ACC112 (cell line): ENCODE data around the gene ZNF217.
"Not testable (repeated sequence)": the region's sequence is repeated elsewhere in the genome, so short reads cannot be mapped to it uniquely, and the experiment has no call there.

Experiments
- H2AFZ ChIP-seq: fragments of 200-600 bp; sonication (generic); one replicate; pipeline ENCODE4 v1.6.0; 2017; ENCODE audit warnings: antibody characterized with exemption, low read length; ENCODE audit not compliant: unreplicated experiment
- H3K27ac ChIP-seq: fragments of 200-600 bp; sonication (generic); 2 replicates; pipeline ENCODE4 v1.5.1; 2014; ENCODE audit warnings: low read depth, mild to moderate bottlenecking, antibody characterized with exemption, low read length, moderate library complexity
- H3K27me3 ChIP-seq: fragments of 200-600 bp; sonication (generic); 2 replicates; pipeline ENCODE4 v1.6.1; 2014; ENCODE audit warnings: mild to moderate bottlenecking, antibody characterized with exemption, low read length, moderate library complexity, mixed read lengths; ENCODE audit not compliant: insufficient read depth
- H3K36me3 ChIP-seq: fragments of 200-600 bp; sonication (generic); 2 replicates; pipeline ENCODE4 v1.6.1; 2016; ENCODE audit warnings: mild to moderate bottlenecking, antibody characterized with exemption, low read length, moderate library complexity, mixed read lengths; ENCODE audit not compliant: insufficient read depth
- H3K4me1 ChIP-seq: fragments of 200-600 bp; sonication (generic); one replicate; pipeline ENCODE4 v1.6.1; 2016; ENCODE audit warnings: low read length, mixed read lengths; ENCODE audit not compliant: insufficient read depth, unreplicated experiment, control insufficient read depth
- H3K4me3 ChIP-seq: fragments of 200-600 bp; sonication (generic); 2 replicates; pipeline ENCODE4 v1.5.1; 2014; ENCODE audit warnings: mild to moderate bottlenecking, low read depth, low read length
- H3K79me2 ChIP-seq: fragments of 200-600 bp; sonication (generic); one replicate; pipeline ENCODE4 v1.6.0; 2016; ENCODE audit warnings: low read length; ENCODE audit not compliant: control insufficient read depth, unreplicated experiment, insufficient read depth

ZNF217 gene

DNA sequence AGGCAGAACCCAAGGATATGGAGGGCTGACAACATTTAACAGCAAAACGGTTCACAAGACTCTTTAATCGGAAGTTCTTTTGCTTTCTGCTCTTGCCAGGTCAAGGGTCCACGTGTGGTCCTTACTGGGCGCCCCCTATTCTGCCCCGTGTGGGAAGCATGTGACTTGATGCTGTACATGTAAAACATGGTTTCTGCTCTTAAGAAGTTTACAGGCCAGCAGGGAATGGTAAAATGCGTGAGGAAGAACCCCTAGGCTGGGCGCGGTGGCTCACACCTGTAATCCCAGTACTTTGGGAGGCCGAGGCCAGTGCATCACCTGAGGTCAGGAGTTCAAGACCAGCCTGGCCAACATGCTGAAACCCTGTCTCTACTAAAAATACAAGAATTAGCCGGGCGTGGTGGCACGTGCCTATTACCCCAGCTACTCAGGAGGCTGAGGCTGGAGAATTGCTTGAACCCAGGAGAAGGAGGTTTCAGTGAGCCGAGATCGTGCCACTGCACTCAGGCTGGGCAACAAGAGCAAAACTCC, 19.3 kb downstream of the ZNF217 start:
- Histone ChIP-seq H3K36me3 (peaks cover 36% of the 10 kb centered on the region), H2AFZ (no peak overlapping the region), H3K4me3 (no peak overlapping the region), H3K27ac (no peak overlapping the region), H3K79me2 (peaks cover 78% of the 10 kb centered on the region), H3K4me1 (peaks cover 9% of the 10 kb centered on the region), H3K27me3 (no peaks in the 10 kb centered on the region)

DNA sequence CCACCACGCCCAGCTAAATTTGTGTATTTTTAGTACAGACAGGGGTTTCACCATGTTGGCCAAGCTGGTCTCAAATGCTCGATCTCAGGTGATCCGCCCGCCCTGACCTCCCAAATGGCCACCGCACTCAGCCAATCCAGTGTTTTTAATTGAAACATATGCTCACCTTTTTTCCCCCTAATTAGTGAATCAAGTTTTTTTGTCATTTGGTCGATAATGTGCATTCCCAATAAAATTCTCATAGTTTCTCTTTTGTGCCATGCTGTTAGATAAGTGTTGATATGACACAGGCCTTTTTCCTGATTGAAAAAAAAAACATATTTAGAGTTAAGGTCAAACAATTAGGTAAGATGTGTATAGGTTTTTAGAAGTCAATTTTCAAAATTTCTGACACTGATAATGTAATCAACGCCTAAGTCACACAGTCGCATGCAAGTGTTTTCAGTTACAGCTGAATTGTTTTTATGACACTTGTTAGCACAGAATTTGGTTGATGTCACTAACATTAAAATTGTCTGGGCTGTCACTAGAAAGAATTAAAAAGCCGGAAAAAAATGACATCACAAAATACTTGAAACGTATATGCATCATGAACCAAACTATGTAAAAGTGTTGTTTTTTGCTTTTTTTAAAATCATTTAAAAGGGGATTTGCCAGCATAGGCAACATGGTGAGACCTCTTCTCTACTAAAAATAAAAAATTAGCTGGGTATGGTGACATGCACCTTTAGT, 21.9 kb downstream of the ZNF217 start:
- Histone ChIP-seq H3K27me3 (no peaks in the 10 kb centered on the region), H2AFZ (no peak overlapping the region), H3K79me2 (peaks cover 53% of the 10 kb centered on the region), H3K4me3 (no peak overlapping the region), H3K4me1 (no peaks in the 10 kb centered on the region), H3K36me3 (peaks cover 47% of the 10 kb centered on the region), H3K27ac (no peak overlapping the region)

DNA sequence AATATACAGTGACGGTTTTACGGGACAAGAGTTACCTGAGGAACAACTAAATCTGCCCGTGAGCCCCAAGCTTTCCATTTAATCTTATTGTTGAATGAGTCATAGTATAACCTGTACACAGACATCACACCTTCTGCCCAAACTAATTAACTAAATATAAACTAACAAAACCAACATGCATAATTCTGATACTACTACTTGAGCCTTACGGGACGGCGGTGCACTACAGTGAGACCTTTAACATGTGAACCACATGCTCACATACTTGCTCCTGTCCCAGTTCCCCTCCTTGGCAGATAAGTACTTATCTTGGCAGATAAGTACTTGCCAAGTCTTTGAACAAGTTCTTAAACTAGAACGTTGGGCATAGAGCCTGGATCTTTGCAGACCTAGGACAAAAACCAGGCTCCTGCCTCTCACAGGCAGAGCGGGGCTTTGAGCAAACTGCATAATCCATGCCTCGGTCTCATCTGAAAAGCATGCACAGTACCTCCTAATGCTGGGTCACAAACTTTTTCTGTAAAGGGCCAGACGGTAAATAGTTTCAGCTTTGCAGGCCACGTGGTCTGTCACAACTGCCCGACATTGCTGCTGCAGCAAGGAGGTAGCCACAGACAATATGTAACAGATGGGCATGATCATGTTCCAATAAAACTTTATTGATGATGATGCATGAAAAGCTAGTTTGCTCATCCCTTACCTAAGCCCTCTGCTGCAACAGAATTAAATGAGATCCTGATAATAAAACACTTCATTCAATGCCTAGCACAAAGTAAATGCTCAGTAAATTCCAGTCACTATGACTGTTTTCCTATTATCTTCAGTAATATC, 23.0 kb downstream of the ZNF217 start:
- no peak overlapping the region for H3K4me3 ChIP-seq
- H3K79me2 ChIP-seq = peaks cover 42% of the 10 kb centered on the region
- peaks cover 39% of the 10 kb centered on the region for H3K36me3 ChIP-seq
- H3K4me1 ChIP-seq = no peaks in the 10 kb centered on the region
- no peak overlapping the region for H2AFZ ChIP-seq
- no peaks in the 10 kb centered on the region for H3K27me3 ChIP-seq
- H3K27ac ChIP-seq = no peak overlapping the region

DNA sequence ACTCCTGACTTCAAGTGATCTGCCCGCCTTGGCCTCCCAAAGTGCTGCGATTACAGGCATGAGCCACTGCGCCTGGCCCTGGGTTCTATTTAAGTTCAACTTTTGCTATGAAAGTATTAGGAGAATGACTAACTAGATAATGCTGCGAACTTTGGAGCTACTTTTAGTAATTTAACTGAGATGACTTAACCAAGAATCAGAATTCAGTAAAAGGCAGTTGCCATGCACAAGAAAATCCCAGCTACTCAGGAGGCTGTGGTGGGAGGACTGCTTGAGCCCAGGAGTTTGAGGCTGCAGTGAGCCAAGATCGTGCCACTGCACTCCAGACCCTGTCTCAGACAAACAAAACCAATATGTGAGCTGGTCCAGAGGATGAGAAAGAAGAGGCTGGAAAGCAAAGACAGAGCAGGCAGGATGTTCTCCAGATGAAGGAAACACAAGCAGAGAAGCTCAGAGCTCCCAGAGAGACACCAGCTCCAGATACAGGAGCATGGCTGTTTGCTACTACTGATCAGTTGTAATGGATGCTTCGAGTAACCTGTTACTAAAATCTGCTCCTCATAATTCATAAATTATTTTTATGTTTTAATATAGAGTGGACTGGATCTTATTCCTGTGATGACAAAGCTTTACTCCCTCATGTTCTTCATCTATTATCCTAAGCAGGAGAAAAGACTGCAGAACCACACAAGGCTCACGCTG, 23.9 kb downstream of the ZNF217 start:
- no peak overlapping the region for H3K4me3 ChIP-seq
- H3K27ac ChIP-seq = no peak overlapping the region
- no peak overlapping the region for H2AFZ ChIP-seq
- peaks cover 30% of the 10 kb centered on the region for H3K36me3 ChIP-seq
- no peaks in the 10 kb centered on the region for H3K27me3 ChIP-seq
- no peaks in the 10 kb centered on the region for H3K4me1 ChIP-seq
- H3K79me2 ChIP-seq = peaks cover 33% of the 10 kb centered on the region

DNA sequence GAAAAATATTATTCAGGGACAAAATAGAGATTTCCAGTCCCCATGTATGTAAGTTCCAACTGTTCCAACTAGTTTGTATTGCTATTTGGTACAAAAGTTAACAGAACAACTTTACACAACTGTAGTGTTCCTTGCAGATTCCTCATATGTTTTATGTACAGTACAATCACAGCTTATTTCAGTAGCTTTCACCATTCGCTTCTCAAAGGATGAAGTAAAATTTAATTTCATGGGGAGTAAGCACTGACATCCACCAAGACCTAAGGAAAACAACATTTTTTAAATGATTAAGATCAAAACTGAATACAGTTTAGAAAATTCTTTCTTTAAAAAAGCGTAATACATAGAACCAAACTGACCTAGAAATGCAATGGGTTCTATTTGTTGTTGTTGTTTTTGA, 24.6 kb downstream of the ZNF217 start:
- Histone ChIP-seq H3K27ac (no peak overlapping the region), H3K79me2 (peaks cover 28% of the 10 kb centered on the region), H3K27me3 (no peaks in the 10 kb centered on the region), H3K36me3 (peaks cover 28% of the 10 kb centered on the region), H3K4me3 (no peak overlapping the region), H2AFZ (no peak overlapping the region), H3K4me1 (no peaks in the 10 kb centered on the region)

DNA sequence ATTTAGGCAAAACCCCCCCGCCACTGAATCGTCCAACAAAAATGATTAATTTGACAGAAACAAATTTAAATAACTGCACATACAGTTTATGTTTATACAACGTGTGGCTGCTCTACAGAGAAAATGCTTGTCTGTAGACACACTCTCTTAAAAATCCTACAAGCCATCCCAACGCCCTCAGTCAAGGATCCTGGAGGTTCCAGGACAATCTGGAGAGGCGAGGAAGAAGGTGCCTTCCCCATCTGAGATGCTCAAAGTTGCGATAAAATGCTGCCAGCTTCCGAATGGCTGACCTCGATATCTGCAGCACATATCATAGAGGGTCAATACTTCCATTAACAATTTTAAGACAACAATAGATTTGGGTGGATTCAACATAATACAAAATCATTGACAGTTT, 25.3 kb downstream of the ZNF217 start:
- Histone ChIP-seq H3K79me2 (peaks cover 22% of the 10 kb centered on the region), H3K27me3 (no peaks in the 10 kb centered on the region), H3K4me1 (no peaks in the 10 kb centered on the region), H3K27ac (no peak overlapping the region), H3K4me3 (no peak overlapping the region), H3K36me3 (peaks cover 27% of the 10 kb centered on the region), H2AFZ (no peak overlapping the region)

DNA sequence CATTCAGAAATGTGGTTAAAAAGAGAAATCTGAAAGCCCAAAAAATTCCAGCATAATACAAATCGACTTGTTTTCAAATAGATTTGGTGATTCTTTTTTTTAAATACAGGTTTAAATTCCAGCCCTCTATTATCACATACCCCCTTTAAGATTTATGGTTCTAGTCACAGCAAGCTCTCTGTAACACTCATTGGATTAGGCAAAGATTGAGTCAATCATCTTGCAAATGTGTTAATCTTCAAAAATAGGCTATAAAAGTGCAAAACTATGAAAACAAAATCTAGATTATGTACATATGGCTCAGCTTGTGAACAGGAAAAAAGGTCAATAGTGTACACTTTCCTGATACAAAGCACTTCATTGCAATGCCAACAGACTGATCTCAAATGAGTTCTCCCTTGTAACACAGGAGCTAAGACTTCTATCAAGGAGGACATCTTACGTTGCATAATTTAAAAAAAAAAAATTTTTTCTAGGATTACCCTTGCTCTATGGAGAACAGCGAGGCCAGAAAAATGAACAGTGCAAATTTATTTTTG, 26.2 kb downstream of the ZNF217 start:
- Histone ChIP-seq H3K27me3 (no peaks in the 10 kb centered on the region), H3K4me3 (no peak overlapping the region), H3K79me2 (peaks cover 14% of the 10 kb centered on the region), H3K36me3 (peaks cover 27% of the 10 kb centered on the region), H3K27ac (no peak overlapping the region), H3K4me1 (no peaks in the 10 kb centered on the region), H2AFZ (no peak overlapping the region)

DNA sequence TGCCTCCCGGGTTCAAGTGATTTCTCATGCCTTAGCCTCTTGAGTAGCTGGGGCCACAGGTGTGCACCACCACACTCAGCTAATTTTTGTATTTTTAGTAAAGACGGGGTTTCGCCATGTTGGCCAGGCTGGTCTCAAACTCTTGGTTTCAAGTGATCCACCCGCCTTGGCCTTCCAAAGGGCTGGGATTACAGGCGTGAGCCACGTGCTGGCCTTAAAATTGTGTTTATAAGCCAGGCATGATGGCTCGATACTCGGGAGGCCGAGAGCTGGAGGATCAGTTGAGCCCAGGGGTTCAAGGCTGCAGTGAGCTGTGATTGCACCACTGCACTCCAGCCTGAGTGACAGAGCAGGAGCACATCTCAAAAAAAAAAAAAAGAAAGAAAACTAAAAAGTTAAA, 27.0 kb downstream of the ZNF217 start:
- H2AFZ ChIP-seq, H3K27me3 ChIP-seq, H3K4me1 ChIP-seq, H3K4me3 ChIP-seq, H3K79me2 ChIP-seq, H3K27ac ChIP-seq: not testable (repeated sequence)
- H3K36me3 ChIP-seq = peaks cover 27% of the 10 kb centered on the region

DNA sequence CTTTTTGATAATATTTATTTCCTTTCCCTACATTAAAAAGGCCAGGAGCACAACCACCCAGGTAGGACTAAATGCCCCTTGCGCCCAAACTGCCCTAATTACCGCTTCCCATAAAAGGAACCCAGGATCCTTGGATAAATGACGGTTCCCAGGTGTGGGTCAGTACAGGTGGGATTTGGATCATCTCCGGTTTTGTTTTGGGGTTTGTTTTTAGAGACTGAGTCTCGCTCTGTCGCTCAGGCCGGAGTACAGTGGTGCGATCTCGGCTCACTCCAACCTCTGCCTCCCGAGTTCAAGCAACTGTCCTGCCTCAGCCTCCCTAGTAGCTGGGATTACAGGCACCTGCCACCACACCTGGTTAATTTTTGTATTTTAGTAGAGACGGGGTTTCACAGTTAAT, 28.4 kb downstream of the ZNF217 start:
- peaks cover 21% of the 10 kb centered on the region for H3K36me3 ChIP-seq
- no peak overlapping the region for H2AFZ ChIP-seq
- no peaks in the 10 kb centered on the region for H3K4me1 ChIP-seq
- no peaks in the 10 kb centered on the region for H3K79me2 ChIP-seq
- H3K4me3 ChIP-seq = no peak overlapping the region
- H3K27me3 ChIP-seq = no peaks in the 10 kb centered on the region
- no peak overlapping the region for H3K27ac ChIP-seq

DNA sequence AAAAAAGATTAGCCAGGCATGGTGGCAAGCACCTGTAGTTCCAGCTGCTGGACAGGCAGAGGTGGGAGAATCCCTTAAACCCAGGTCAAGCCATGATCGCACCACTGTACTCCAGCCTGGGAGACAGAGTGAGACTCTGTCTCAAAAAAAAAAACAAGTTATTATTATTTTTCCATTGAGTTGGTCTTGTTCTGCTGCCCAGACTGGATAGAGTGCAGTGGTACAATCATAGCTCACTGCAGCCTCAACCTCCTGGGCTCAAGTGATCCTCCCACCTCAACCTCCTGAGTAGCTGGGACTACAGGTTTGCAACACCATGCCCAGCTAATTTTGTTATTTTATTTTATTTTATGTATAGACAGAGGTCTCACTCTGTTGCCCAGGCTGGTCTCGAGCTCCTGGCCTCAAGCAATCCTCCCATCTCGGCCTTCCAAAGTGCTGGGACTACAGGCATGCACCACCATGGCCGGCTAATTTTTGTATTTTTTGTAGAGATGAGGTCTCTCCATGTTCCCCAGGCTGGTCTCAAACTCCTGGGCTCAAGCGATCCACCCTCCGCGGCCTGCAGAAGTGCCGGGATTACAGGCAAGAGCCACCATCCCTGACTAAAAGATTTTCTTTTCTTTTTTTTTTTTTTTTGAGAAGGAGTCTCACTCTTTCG, 31.4 kb downstream of the ZNF217 start:
- H3K27ac ChIP-seq, H3K4me1 ChIP-seq, H3K36me3 ChIP-seq, H3K79me2 ChIP-seq, H3K27me3 ChIP-seq, H3K4me3 ChIP-seq, H2AFZ ChIP-seq: not testable (repeated sequence)
